Subcutaneous adipose tissue (tissue), 4 donors: ENCODE results near the gene TPI1. TPM values are rescaled to one million over a fixed set of nuclear protein-coding genes. Genes with fewer than 3 reads are reported as not detected.

Experiments used
- CTCF ChIP-seq: fragments of 450-650 bp; IDR thresholded peaks from one replicate; pipeline ENCODE4 v1.5.1; 2016; ENCODE audit warnings: low read depth, mild to moderate bottlenecking, control low read depth, antibody characterized with exemption, moderate library complexity
- total RNA-seq, 4 donors: library from RNA; depleted of rRNA; stranded (reverse); fragments of >200 nt; gene quantifications; one replicate each; pipeline ENCODE4 v1.1.0, GENCODE V29; 2016

TPI1 gene
- total RNA-seq, 4 donors from 2014 or later: 207 to 328 (median 256) TPM

GRCh38 chr12:6821591-6822425, 45.5 kb upstream of the TPI1 start, which contains the start of gene GPR162:
Gene GPR162, plus strand, starts transcription at chr12:6821821. Its CDS starts 2,078 bp downstream, at chr12:6823899.
- TF ChIP-seq CTCF: no peak

GRCh38 chr12:6822426-6823135, 44.8 kb upstream of the TPI1 start:
- TF ChIP-seq CTCF: no peak

GRCh38 chr12:6823182-6824084, 43.9 kb upstream of the TPI1 start:
- TF ChIP-seq CTCF: no peak

GRCh38 chr12:6824085-6824775, 43.1 kb upstream of the TPI1 start:
- TF ChIP-seq CTCF: no peak

- no peak for TF ChIP-seq CTCF
Observed at GRCh38 chr12:6824901-6825381, 42.4 kb upstream of the TPI1 start.

- no peak for TF ChIP-seq CTCF
Observed at GRCh38 chr12:6825398-6826124, 41.8 kb upstream of the TPI1 start.
